AG09319 (cell line): Measurements from ENCODE around the gene MAGI3.
"Not testable (repeated sequence)": the region's sequence is repeated elsewhere in the genome, so short reads cannot be mapped to it uniquely, and the experiment has no call there.

Experiments used
- DNase-seq: peaks from one replicate; pipeline ENCODE4 v3.0.0-alpha.2; 2010; ENCODE audit warnings: low read depth; ENCODE audit errors: extremely low read depth
- TF ChIP-seq, protein P1 (sequence below): IDR thresholded peaks from 2 replicates; pipeline ENCODE4 v1.5.1; 2011; ENCODE audit warnings: low read depth, mild to moderate bottlenecking, inconsistent platforms, low read length, moderate library complexity

Gene MAGI3

GRCh38 chr1:113415310-113416070 lies 25.2 kb downstream of the MAGI3 start:
- DNase-seq, result no peak

GRCh38 chr1:113416071-113416470 lies 25.8 kb downstream of the MAGI3 start:
- DNase-seq, result not testable (repeated sequence)

More at GRCh38 chr1:113415310-113416070, 25.2 kb downstream of the MAGI3 start:
- TF ChIP-seq, protein P1, sequence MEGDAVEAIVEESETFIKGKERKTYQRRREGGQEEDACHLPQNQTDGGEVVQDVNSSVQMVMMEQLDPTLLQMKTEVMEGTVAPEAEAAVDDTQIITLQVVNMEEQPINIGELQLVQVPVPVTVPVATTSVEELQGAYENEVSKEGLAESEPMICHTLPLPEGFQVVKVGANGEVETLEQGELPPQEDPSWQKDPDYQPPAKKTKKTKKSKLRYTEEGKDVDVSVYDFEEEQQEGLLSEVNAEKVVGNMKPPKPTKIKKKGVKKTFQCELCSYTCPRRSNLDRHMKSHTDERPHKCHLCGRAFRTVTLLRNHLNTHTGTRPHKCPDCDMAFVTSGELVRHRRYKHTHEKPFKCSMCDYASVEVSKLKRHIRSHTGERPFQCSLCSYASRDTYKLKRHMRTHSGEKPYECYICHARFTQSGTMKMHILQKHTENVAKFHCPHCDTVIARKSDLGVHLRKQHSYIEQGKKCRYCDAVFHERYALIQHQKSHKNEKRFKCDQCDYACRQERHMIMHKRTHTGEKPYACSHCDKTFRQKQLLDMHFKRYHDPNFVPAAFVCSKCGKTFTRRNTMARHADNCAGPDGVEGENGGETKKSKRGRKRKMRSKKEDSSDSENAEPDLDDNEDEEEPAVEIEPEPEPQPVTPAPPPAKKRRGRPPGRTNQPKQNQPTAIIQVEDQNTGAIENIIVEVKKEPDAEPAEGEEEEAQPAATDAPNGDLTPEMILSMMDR, result no peak

GRCh38 chr1:113416496-113416895 lies 26.2 kb downstream of the MAGI3 start:
- TF ChIP-seq, protein P1, result no peak
- DNase-seq, result no peak

DNA sequence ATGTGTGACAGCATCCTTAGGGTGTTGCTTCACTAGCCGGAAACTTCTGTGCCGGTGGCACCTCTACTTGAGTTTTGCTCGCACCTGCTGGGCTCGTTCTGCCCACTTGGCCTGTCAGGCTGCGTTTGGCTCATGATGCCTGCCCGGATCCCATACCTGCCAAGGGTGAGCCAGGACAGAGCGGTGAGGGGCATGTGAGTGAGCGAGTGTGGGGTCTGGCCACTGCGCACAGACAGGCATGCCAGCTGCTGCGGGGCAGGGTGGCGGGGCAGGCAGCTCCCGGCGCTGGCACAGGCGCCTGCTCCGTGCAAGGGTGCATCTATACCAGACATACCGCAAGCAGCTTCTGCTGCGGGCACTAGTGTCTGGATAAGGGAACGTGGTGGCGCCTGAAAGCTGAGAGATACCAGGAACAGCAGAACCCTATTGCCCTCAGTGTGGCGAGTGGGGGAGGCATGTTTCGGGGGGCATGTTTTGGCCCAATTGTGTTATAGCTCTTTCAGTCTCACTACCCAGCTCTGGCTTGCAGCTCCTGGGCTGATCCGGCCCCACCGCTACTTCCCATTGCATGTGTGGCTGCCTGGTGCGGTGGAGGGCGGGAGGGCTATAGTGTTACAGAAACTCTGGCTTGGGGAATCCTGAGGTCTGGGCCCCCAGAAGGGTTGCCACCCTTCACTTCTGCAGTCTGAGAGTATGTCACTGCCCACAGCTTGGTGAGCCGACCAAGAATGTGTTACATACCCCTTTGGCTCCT lies 32.2 kb downstream of the MAGI3 start:
- no peak for DNase-seq

DNA sequence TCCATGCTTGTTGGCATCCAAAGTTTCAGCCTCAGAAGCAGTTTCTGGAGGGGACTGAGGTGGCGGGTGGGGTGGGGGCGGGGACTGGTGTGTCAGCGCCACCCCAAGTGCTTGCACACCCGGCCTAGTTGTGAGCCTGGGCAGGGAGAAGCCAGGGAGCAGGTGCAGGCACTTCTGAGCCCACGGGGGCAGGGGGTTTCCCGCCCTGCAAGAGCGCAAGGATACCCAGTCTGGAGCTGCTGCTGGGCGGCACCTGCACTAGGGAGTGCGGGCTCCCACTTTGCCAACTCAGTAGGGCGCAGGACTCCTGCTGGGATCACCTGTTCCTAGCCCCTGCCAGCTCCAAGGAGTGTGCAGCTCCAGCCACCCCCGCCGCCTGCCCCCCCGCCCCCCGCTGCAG lies 33.5 kb downstream of the MAGI3 start:
- DNase-seq, result no peak
- TF ChIP-seq, protein P1, result no peak

More for the DNA sequence above, 32.2 kb downstream of the MAGI3 start:
- TF ChIP-seq, protein P1, result no peak

- TF ChIP-seq, protein P1, result no peak
- no peak for DNase-seq
These were observed 39.3 kb downstream of the MAGI3 start for GRCh38 chr1:113429461-113430153.

DNA sequence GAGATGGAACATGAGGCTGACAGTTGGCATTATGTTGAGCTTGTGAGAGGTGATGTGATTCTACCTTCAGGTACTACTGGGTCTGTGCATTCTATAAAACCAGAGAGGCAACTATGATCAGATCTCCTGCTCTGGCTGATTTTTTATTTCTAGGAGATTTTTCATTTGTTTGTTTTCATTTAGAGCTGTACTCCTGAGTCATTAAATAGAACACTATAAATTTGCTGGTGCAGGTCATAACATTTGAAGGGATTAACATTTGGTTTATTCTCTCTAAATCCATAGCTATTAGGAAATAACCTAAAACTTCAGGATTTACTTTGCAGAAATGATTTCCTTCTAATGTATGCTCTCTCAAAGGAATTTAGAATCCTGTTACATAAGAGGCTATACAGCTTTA lies 42.9 kb downstream of the MAGI3 start:
- DNase-seq, result no peak
- TF ChIP-seq, protein P1, result no peak
